RWPE1 (cell line): ENCODE data around the gene KLF16.

Experiments
- CTCF ChIA-PET: fragments of 350-600 bp; sonication (Branson Sonifier 250); formaldehyde crosslinking; extraction: SDS; loops from one replicate; lab custom pipeline; 2021; lab: Yijun Ruan, JAX
- POLR2A ChIA-PET: fragments of 400-600 bp; formaldehyde crosslinking; extraction: SDS; loops from one replicate; lab custom pipeline; 2020; ENCODE audit warnings: antibody characterized with exemption; ENCODE audit not compliant: low non-redundant PET; lab: Yijun Ruan, JAX
- DNase-seq: peaks from one replicate; pipeline ENCODE4 v3.0.0; 2012; ENCODE audit warnings: low spot score
- H3K27ac ChIP-seq: fragments of 450-650 bp; 2 replicates; pipeline ENCODE4 v1.5.1; 2017
- CTCF ChIP-seq: fragments of 450-650 bp; conservative IDR thresholded peaks from 2 replicates; pipeline ENCODE4 v1.5.1; 2017; ENCODE audit warnings: low read depth, mild to moderate bottlenecking

Gene KLF16

GRCh38 chr19:1857648-1858326, 5.6 kb downstream of the KLF16 start:
- ChIA-PET POLR2A (interaction anchor here (0.5 to 0.8 kb wide), 5 partner anchors 12 to 1831 kb away, joined by 3 to 9 read pairs (median 5); partner anchors contain the start of gene REEP6), CTCF (interaction anchor here (1.0 to 1.2 kb wide), 3 partner anchors 9 to 185 kb away, joined by 3 to 5 read pairs (median 5); no protein-coding TSS in a partner anchor)
- TF ChIP-seq CTCF: no peak
- no peak for DNase-seq
- H3K27ac ChIP-seq: peak overlapping the region; percentile 98

- peak; percentile 86 for DNase-seq
- ChIA-PET CTCF (interaction anchor here (0.6 to 1.2 kb wide), 3 partner anchors 8 to 195 kb away, joined by 3 to 5 read pairs (median 3); no protein-coding TSS in a partner anchor), POLR2A (interaction anchor here (0.6 to 0.8 kb wide), 3 partner anchors 18 to 1831 kb away, joined by 3 to 5 read pairs (median 5); partner anchors contain the start of gene REEP6)
- H3K27ac ChIP-seq: peak overlapping the region; percentile 98
- TF ChIP-seq CTCF: no peak
These were observed 6.4 kb downstream of the KLF16 start for GRCh38 chr19:1856698-1857603.

GRCh38 chr19:1856345-1856697, 7.1 kb downstream of the KLF16 start:
- TF ChIP-seq CTCF: no peak
- no peak for DNase-seq
- POLR2A ChIA-PET: no interaction called here
- H3K27ac ChIP-seq: peak overlapping the region; percentile 98
- CTCF ChIA-PET: interaction anchor here (0.6 kb wide), 1 partner anchor 196 kb away, joined by 3 read pairs; no protein-coding TSS in a partner anchor

- DNase-seq: no peak
- CTCF ChIA-PET: no interaction called here
- no peak for TF ChIP-seq CTCF
- POLR2A ChIA-PET: no interaction called here
- H3K27ac ChIP-seq: peak overlapping the region; percentile 98
These were observed 7.5 kb downstream of the KLF16 start for GRCh38 chr19:1855828-1856255.

GRCh38 chr19:1855040-1855827, 8.1 kb downstream of the KLF16 start:
- 0 out of 2 replicates have a peak, but pooled peaks have one; percentile 5 for TF ChIP-seq CTCF
- peak; percentile 94 for DNase-seq
- POLR2A ChIA-PET: no interaction called here
- CTCF ChIA-PET: no interaction called here
- peak overlapping the region; percentile 98 for H3K27ac ChIP-seq
